ENCODE results near the gene PAGE1.
"Not testable (repeated sequence)": the region's sequence is repeated elsewhere in the genome, so short reads cannot be mapped to it uniquely, and the experiment has no call there.

PAGE1 gene

GRCh38 chrX:49695276-49696180, at the start of gene PAGE1:
PAGE1 (minus strand) TSS chrX:49695984; CDS start chrX:49694770, 1,214 bp downstream.
- DNase-seq (ENCODE audit: low spot score): no peak

- DNase-seq (ENCODE audit: low spot score): not testable (repeated sequence)
Measured at GRCh38 chrX:49741501-49741900, 45.7 kb upstream of the PAGE1 start.

- DNase-seq (ENCODE audit: low spot score): no peak
Measured at GRCh38 chrX:49727847-49728246, 32.1 kb upstream of the PAGE1 start.

GRCh38 chrX:49726966-49727365, 31.2 kb upstream of the PAGE1 start:
- no peak for DNase-seq (ENCODE audit: low spot score)

- DNase-seq (ENCODE audit: low spot score): no peak
Measured at GRCh38 chrX:49725923-49726904, 30.4 kb upstream of the PAGE1 start.

GRCh38 chrX:49725401-49725800, 29.6 kb upstream of the PAGE1 start:
- no peak for DNase-seq (ENCODE audit: low spot score)

GRCh38 chrX:49720106-49720505, 24.3 kb upstream of the PAGE1 start:
- not testable (repeated sequence) for DNase-seq (ENCODE audit: low spot score)

- no peak for DNase-seq (ENCODE audit: low spot score)
Measured at GRCh38 chrX:49712577-49712976, 16.8 kb upstream of the PAGE1 start.

GRCh38 chrX:49710744-49711319, 15.0 kb upstream of the PAGE1 start:
- DNase-seq (ENCODE audit: low spot score): no peak

- DNase-seq (ENCODE audit: low spot score): peak; percentile 71
Measured at GRCh38 chrX:49704691-49705404, 9.1 kb upstream of the PAGE1 start.

- DNase-seq (ENCODE audit: low spot score): no peak
Measured at GRCh38 chrX:49701933-49702332, 6.1 kb upstream of the PAGE1 start.

- no peak for DNase-seq (ENCODE audit: low spot score)
Measured at GRCh38 chrX:49701323-49701722, 5.5 kb upstream of the PAGE1 start.

GRCh38 chrX:49675075-49675719, 20.6 kb downstream of the PAGE1 start:
- DNase-seq (ENCODE audit: low spot score): no peak

- no peak for DNase-seq (ENCODE audit: low spot score)
Measured at GRCh38 chrX:49673394-49673793, 22.4 kb downstream of the PAGE1 start.

GRCh38 chrX:49664824-49665223, 31.0 kb downstream of the PAGE1 start:
- DNase-seq (ENCODE audit: low spot score): no peak

- DNase-seq (ENCODE audit: low spot score): no peak
Measured at GRCh38 chrX:49661881-49662280, 33.9 kb downstream of the PAGE1 start.

GRCh38 chrX:49659771-49660170, 36.0 kb downstream of the PAGE1 start:
- DNase-seq (ENCODE audit: low spot score): no peak

- DNase-seq (ENCODE audit: low spot score): no peak
Measured at GRCh38 chrX:49656533-49656932, 39.3 kb downstream of the PAGE1 start.

- no peak for DNase-seq (ENCODE audit: low spot score)
Measured at GRCh38 chrX:49644991-49645637, 50.7 kb downstream of the PAGE1 start.

All from activated CD4-positive, alpha-beta T cell treated with anti-CD3 and anti-CD28 coated beads, Interleukin-2, Interleukin-4, amounts not matched to agents 100 ng/mL and 50 ng/mL, durations not matched to agents 16 hours and 8 hours (primary cell).